SK-N-SH treated with all-trans-retinoic acid at 6 μM for 48 hours (cell line): ENCODE measurements around the gene E2F8.

ENCODE experiments used
- ATAC-seq: fragments of 200-7000 bp; cut with Tn5 transposase; 3 replicates; pipeline ENCODE4 v1.9.1; 2020; ENCODE audit warnings: mild to moderate bottlenecking, moderate library complexity
- BACH2 ChIP-seq: fragments of 250-450 bp; sonication (Bioruptor Pico); IDR thresholded peaks from 2 replicates; pipeline ENCODE4 v1.9.0; 2021; ENCODE audit warnings: mild to moderate bottlenecking, borderline replicate concordance
- CREB5 ChIP-seq: fragments of 250-450 bp; sonication (Bioruptor Pico); IDR thresholded peaks from 2 replicates; pipeline ENCODE4 v1.5.1; 2020; ENCODE audit warnings: low read depth, mild to moderate bottlenecking, moderate library complexity
- CSDC2 ChIP-seq: fragments of 250-450 bp; sonication (Bioruptor Pico); IDR thresholded peaks from 2 replicates; pipeline ENCODE4 v1.5.0; 2020; ENCODE audit warnings: mild to moderate bottlenecking, moderate library complexity
- CSRNP3 ChIP-seq: fragments of 250-450 bp; sonication (Bioruptor Pico); IDR thresholded peaks from 2 replicates; pipeline ENCODE4 v1.5.1; 2021; ENCODE audit warnings: mild to moderate bottlenecking, moderate library complexity
- ESRRG ChIP-seq: fragments of 250-450 bp; sonication (Bioruptor Pico); IDR thresholded peaks from 2 replicates; pipeline ENCODE4 v1.6.1; 2021; ENCODE audit warnings: mild to moderate bottlenecking
- GLIS3 ChIP-seq: fragments of 250-450 bp; sonication (Bioruptor Pico); IDR thresholded peaks from 2 replicates; pipeline ENCODE4 v1.5.0; 2020; ENCODE audit warnings: mild to moderate bottlenecking, moderate library complexity
- ISL1 ChIP-seq: fragments of 250-450 bp; sonication (Bioruptor Pico); IDR thresholded peaks from 2 replicates; pipeline ENCODE4 v2.1.2; 2022; ENCODE audit warnings: mild to moderate bottlenecking, moderate library complexity
- OSR1 ChIP-seq: fragments of 250-450 bp; sonication (Bioruptor Pico); IDR thresholded peaks from 2 replicates; pipeline ENCODE4 v1.8.0; 2022; ENCODE audit warnings: moderate library complexity, mild to moderate bottlenecking, inconsistent platforms
- PATZ1 ChIP-seq: fragments of 250-450 bp; sonication (Bioruptor Pico); IDR thresholded peaks from 2 replicates; pipeline ENCODE4 v1.8.0; 2020; ENCODE audit warnings: mild to moderate bottlenecking, moderate library complexity, borderline replicate concordance
- POU6F1 ChIP-seq: fragments of 250-450 bp; sonication (Bioruptor Pico); IDR thresholded peaks from 2 replicates; pipeline ENCODE4 v1.8.0; 2021; ENCODE audit warnings: low read depth, mild to moderate bottlenecking, moderate library complexity, borderline replicate concordance
- RARB ChIP-seq: fragments of 250-450 bp; sonication (Bioruptor Pico); IDR thresholded peaks from 2 replicates; pipeline ENCODE4 v1.8.0; 2021; ENCODE audit warnings: mild to moderate bottlenecking, moderate library complexity
- SNAI2 ChIP-seq: fragments of 250-450 bp; sonication (Bioruptor Pico); IDR thresholded peaks from 2 replicates; pipeline ENCODE4 v1.5.0; 2020; ENCODE audit warnings: mild to moderate bottlenecking, moderate library complexity
- TCF4 ChIP-seq: fragments of 250-450 bp; sonication (Bioruptor Pico); IDR thresholded peaks from 2 replicates; pipeline ENCODE4 v1.8.0; 2021; ENCODE audit warnings: mild to moderate bottlenecking, moderate library complexity, borderline replicate concordance
- TOX ChIP-seq: fragments of 250-450 bp; sonication (Bioruptor Pico); IDR thresholded peaks from 2 replicates; pipeline ENCODE4 v1.8.0; 2021; ENCODE audit warnings: mild to moderate bottlenecking, moderate library complexity, borderline replicate concordance
- TSHZ2 ChIP-seq: fragments of 250-450 bp; sonication (Bioruptor Pico); IDR thresholded peaks from 2 replicates; pipeline ENCODE4 v1.5.0; 2020; ENCODE audit warnings: mild to moderate bottlenecking, moderate library complexity
- ZC3H10 ChIP-seq: fragments of 250-450 bp; sonication (Bioruptor Pico); IDR thresholded peaks from 2 replicates; pipeline ENCODE4 v1.5.1; 2021; ENCODE audit warnings: mild to moderate bottlenecking, moderate library complexity
- ZFP3 ChIP-seq: fragments of 250-450 bp; sonication (Bioruptor Pico); IDR thresholded peaks from 2 replicates; pipeline ENCODE4 v1.5.0; 2020; ENCODE audit warnings: mild to moderate bottlenecking, moderate library complexity
- ZFP30 ChIP-seq: fragments of 450-650 bp; formaldehyde crosslinking; IDR thresholded peaks from 2 replicates; pipeline ENCODE4 v1.5.0; 2022; ENCODE audit warnings: mild to moderate bottlenecking, moderate library complexity
- ZNF70 ChIP-seq: fragments of 450-650 bp; formaldehyde crosslinking; IDR thresholded peaks from 2 replicates; pipeline ENCODE4 v1.5.0; 2020; ENCODE audit warnings: mild to moderate bottlenecking, moderate library complexity

Gene E2F8

GRCh38 chr11:19234231-19234817 is 6.4 kb downstream of the E2F8 start (continued):
- TF ChIP-seq POU6F1 (CRISPR knock-in tag) (no peak), BACH2 (no peak), GLIS3 (CRISPR knock-in tag) (no peak), ZFP3 (CRISPR knock-in tag) (no peak), SNAI2 (no peak), CSRNP3 (CRISPR knock-in tag) (no peak), PATZ1 (no peak), ESRRG (CRISPR knock-in tag) (no peak), OSR1 (no peak)
- TF ChIP-seq, all 23 proteins: peak for 0

- peak; percentile 93 for ATAC-seq
Measured at GRCh38 chr11:19232910-19233503, 7.7 kb downstream of the E2F8 start.

More at GRCh38 chr11:19232910-19233503, 7.7 kb downstream of the E2F8 start:
- TF ChIP-seq TSHZ2 (no peak), ISL1 (no peak), TCF4 (CRISPR knock-in tag) (no peak), CSRNP3 (CRISPR knock-in tag) (no peak), CSDC2 (CRISPR knock-in tag) (no peak), GLIS3 (CRISPR knock-in tag) (no peak), RARB (no peak), CREB5 (no peak), ESRRG (CRISPR knock-in tag) (no peak), TOX (no peak; the same call in 1 of the 2 replicates), ZC3H10 (CRISPR knock-in tag) (no peak), ZNF70 (CRISPR knock-in tag) (no peak), ZFP30 (CRISPR knock-in tag) (no peak)
- TF ChIP-seq, all 23 proteins: peak for 0
